Natural killer cell treated with Interleukin-12 subunit alpha and Interleukin-12 subunit beta and Interleukin-15 and Interleukin-18, amount 100 ng/mL, for 72 hours (primary cell): ENCODE measurements around the gene RAB41. TPM values are rescaled to one million over a fixed set of nuclear protein-coding genes. Genes with fewer than 3 reads are reported as not detected.
"Not testable (repeated sequence)": the region's sequence is repeated elsewhere in the genome, so short reads cannot be mapped to it uniquely, and the experiment has no call there.

Experiments used
- ATAC-seq, 2 donors: fragments of 150-1000 bp; cut with Tn5 transposase in 1 of 2; sonication (Bioruptor Pico), chemical (Tn5 transposase) in 1 of 2; 2 replicates each; pipeline ENCODE4 v1.10.0; 2021
- DNase-seq: peaks from one replicate; pipeline ENCODE4 v3.0.0; 2022; ENCODE audit warnings: low spot score
- H3K27ac Mint-ChIP-seq, 2 donors: 1 replicate in 1 of 2; 2 replicates in 1 of 2; pipeline ENCODE4 v1.8.0; 2022; ENCODE audit warnings: mixed read lengths in 2 of 2, mild to moderate bottlenecking in 1 of 2, moderate library complexity in 1 of 2
- H3K27me3 Mint-ChIP-seq, 2 donors: 1 replicate in 1 of 2; 2 replicates in 1 of 2; pipeline ENCODE4 v1.8.0; 2022; ENCODE audit warnings: mixed read lengths in 2 of 2
- H3K36me3 Mint-ChIP-seq: one replicate; pipeline ENCODE4 v1.8.0; 2022; ENCODE audit warnings: mixed read lengths
- H3K4me1 Mint-ChIP-seq, 2 donors: 1 replicate in 1 of 2; 2 replicates in 1 of 2; pipeline ENCODE4 v1.8.0; 2022; ENCODE audit warnings: low read depth in 2 of 2, mixed read lengths in 2 of 2, mild to moderate bottlenecking in 1 of 2
- H3K4me3 Mint-ChIP-seq: one replicate; pipeline ENCODE4 v1.8.0; 2022; ENCODE audit warnings: mixed read lengths
- H3K9me3 Mint-ChIP-seq: 2 replicates; pipeline ENCODE4 v1.8.0; 2022; ENCODE audit warnings: mixed read lengths
- total RNA-seq, 2 donors: library from RNA; stranded (reverse); gene quantifications; one replicate each; pipeline ENCODE4 v1.2.3, GENCODE V29; 2022

Gene RAB41
- total RNA-seq, 2 donors from 2014 or later: not detected

- ATAC-seq (no peak), DNase-seq (no peak)
- H3K27me3 Mint-ChIP-seq: peaks cover 0 to 11% of the 10 kb centered on the region in 2 donors
These were observed 18.9 kb upstream of the RAB41 start for GRCh38 chrX:70262952-70263567.

GRCh38 chrX:70264784-70265183 lies 17.2 kb upstream of the RAB41 start:
- no peaks in the 10 kb centered on the region for H3K36me3 Mint-ChIP-seq
- ATAC-seq (no peak), DNase-seq (no peak)
- H3K27ac Mint-ChIP-seq: no peak overlapping the region
- H3K9me3 Mint-ChIP-seq: no peaks in the 10 kb centered on the region
- no peak overlapping the region for H3K4me3 Mint-ChIP-seq
- H3K27me3 Mint-ChIP-seq: peaks cover 0 to 13% of the 10 kb centered on the region in 2 donors
- H3K4me1 Mint-ChIP-seq: no peaks in the 10 kb centered on the region

More at GRCh38 chrX:70262952-70263567, 18.9 kb upstream of the RAB41 start:
- no peaks in the 10 kb centered on the region for H3K4me1 Mint-ChIP-seq
- H3K36me3 Mint-ChIP-seq: no peaks in the 10 kb centered on the region
- H3K9me3 Mint-ChIP-seq: no peaks in the 10 kb centered on the region
- no peak overlapping the region for H3K27ac Mint-ChIP-seq
- no peak overlapping the region for H3K4me3 Mint-ChIP-seq

- Mint-ChIP-seq H3K27ac (no peak within 1 kb of the TSS), H3K27me3 (peaks cover 0 to 19% of the 10 kb centered on the region in 2 donors), H3K9me3 (no peaks in the 10 kb centered on the region), H3K4me1 (no peaks in the 10 kb centered on the region), H3K4me3 (no peak within 1 kb of the TSS), H3K36me3 (no peaks in the 10 kb centered on the region)
- DNase-seq (no peak), ATAC-seq (no peak)
These were observed 13.9 kb upstream of the RAB41 start, which contains the start of gene ARR3 for GRCh38 chrX:70268034-70268433. Gene ARR3, plus strand, starts transcription at chrX:70268334. Its CDS starts 1,052 bp downstream, at chrX:70269386.

- ATAC-seq, DNase-seq, H3K4me3 Mint-ChIP-seq, H3K27ac Mint-ChIP-seq, H3K4me1 Mint-ChIP-seq, H3K9me3 Mint-ChIP-seq, H3K36me3 Mint-ChIP-seq: not testable (repeated sequence)
- peaks cover 0 to 15% of the 10 kb centered on the region in 2 donors for H3K27me3 Mint-ChIP-seq
These were observed 7.9 kb upstream of the RAB41 start for GRCh38 chrX:70274029-70274428.

DNA sequence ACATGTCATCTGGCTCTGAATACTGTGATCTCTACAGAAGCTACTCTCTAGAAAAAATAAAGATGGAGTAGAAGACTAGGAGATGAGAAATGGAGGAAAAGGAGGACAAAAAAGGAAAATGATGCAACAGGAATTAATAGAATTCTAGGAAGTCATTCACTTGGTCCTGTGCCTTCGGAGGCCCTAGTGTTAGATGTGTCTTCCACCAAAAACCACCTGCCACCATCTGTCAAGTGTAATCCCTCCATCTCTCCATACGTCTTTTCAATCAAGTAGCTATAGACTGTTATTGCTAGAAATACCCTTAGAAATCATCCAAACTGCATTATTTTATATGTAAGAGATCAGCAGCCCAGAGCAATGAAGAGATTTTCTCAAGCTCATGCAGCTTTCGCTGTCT lies 2.9 kb upstream of the RAB41 start:
- peaks cover 0 to 3% of the 10 kb centered on the region in 2 donors for H3K27me3 Mint-ChIP-seq
- no peaks in the 10 kb centered on the region for H3K9me3 Mint-ChIP-seq
- DNase-seq (no peak), ATAC-seq (no peak)
- H3K4me1 Mint-ChIP-seq: no peaks in the 10 kb centered on the region
- H3K36me3 Mint-ChIP-seq: no peaks in the 10 kb centered on the region
- no peak overlapping the region for H3K4me3 Mint-ChIP-seq
- no peak overlapping the region for H3K27ac Mint-ChIP-seq

DNA sequence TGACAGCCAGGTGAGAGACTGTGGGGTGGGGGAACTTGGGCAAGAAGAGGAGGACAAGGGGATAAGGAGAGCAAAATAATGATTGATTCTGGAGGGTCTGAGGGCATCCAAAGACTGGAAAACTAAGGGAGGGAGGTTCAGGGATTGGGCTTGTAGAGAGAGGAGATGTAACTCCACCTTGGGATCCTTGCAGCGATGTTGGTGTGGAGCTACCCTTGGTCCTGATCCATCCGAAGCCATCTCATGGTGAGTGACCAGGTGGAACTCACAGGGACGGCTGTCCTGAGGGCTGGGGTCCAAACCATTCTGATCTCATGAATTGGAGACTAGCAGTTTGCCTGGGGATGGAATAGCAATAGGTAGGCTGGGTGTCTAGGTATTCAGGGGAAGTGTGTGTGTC lies 1.4 kb upstream of the RAB41 start:
- Mint-ChIP-seq H3K9me3 (no peaks in the 10 kb centered on the region), H3K36me3 (peaks cover 6% of the 10 kb centered on the region), H3K4me1 (peaks cover 0 to 5% of the 10 kb centered on the region in 2 donors), H3K27me3 (peaks cover 0 to 3% of the 10 kb centered on the region in 2 donors), H3K27ac (no peak overlapping the region), H3K4me3 (no peak overlapping the region)
- DNase-seq: no peak
- no peak for ATAC-seq

GRCh38 chrX:70289168-70289792 lies 7.3 kb downstream of the RAB41 start:
- DNase-seq: no peak

DNA sequence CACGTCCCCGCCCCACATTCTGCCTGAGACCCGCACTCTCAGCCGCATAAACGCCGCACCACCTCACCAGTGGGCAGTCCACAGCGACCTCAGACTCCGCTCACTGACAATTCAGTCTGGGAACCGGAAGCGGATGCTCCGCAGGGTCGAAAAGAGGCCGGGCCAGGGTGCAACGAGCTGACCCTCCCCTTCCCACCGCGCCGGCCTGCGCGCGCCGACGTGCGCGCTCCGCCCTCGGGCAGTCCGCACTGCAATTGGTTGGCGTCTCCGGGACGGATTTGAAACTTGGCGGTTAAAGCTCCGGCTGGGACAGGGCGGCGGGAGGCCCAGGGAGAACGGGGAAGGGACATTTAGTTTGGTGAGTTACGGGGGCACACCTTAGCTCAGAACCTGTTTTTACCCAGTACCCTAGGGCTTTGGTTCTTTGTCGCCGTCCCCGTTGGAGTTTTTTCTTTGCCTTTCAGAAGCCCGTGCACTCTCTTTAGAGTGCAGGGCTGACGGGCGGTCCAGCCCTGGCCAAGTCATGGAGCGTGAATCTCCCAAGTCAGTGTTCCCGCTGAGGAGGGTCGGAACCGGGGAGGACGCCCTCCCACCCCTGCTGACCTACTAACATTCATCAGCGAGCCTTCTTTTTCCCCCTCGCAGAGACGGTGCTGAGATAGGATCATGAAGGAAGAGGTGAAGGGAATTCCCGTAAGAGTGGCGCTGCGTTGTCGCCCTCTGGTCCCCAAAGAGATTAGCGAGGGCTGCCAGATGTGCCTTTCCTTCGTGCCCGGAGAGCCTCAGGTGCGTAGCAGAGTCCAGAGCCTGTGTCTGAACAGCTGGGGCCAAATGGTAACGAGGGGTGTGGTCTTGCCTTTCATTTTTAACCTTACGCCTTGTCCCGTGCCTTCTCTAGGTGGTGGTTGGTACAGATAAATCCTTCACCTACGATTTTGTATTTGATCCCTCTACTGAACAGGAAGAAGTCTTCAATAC lies 8.1 kb downstream of the RAB41 start, which contains the start of the genes KIF4A and PDZD11:
Gene KIF4A (plus strand): TSS at position 312 of the 978 bp plus-strand sequence. CDS start 355 bp downstream, at position 667.
Gene PDZD11 (minus strand): TSS at position 135 of the 978 bp plus-strand sequence. CDS start 586 bp downstream, outside the sequence.
- H3K27me3 Mint-ChIP-seq: peaks cover 0 to 2% of the 10 kb centered on the region in 2 donors
- peak within 1 kb of the TSS; percentile 60 to 81 for H3K27ac Mint-ChIP-seq
- peak within 1 kb of the TSS; percentile 84 for H3K4me3 Mint-ChIP-seq
- DNase-seq: peak; percentile 89
- no peaks in the 10 kb centered on the region for H3K9me3 Mint-ChIP-seq
- peaks cover under 1% of the 10 kb centered on the region for H3K36me3 Mint-ChIP-seq
- peak; percentile 99 to 100 for ATAC-seq
- peaks cover under 1 to 6% of the 10 kb centered on the region in 2 donors for H3K4me1 Mint-ChIP-seq

More at GRCh38 chrX:70289168-70289792, 7.3 kb downstream of the RAB41 start:
- ATAC-seq: no peak
- Mint-ChIP-seq H3K9me3 (no peaks in the 10 kb centered on the region), H3K27me3 (peaks cover 0 to 2% of the 10 kb centered on the region in 2 donors), H3K4me1 (peaks cover 5 to 6% of the 10 kb centered on the region in 2 donors), H3K27ac (peak overlapping the region; percentile 60 to 81), H3K4me3 (peak overlapping the region; percentile 84), H3K36me3 (peaks cover 6% of the 10 kb centered on the region)

DNA sequence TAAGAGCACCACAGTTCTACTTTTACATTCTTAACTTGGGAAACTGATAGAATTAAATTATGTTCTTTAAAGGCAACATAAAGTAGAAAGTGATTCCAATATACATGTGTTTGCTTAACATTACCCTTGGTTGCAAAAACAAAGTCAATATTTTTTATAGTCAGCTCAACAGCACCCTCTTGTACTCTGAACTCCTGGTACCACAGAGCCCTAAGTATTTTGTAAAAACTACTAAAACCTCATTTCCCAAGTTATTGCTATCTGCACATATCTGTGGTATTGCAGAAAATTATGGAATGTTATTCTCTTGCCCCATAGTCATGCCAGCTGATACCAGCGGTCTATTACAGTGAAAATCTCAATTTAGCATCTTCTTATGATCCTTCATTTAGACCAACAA lies 10.8 kb downstream of the RAB41 start:
- Mint-ChIP-seq H3K27ac (no peak overlapping the region), H3K27me3 (no peaks in the 10 kb centered on the region), H3K4me1 (peaks cover 0 to 3% of the 10 kb centered on the region in 2 donors), H3K9me3 (no peaks in the 10 kb centered on the region), H3K36me3 (no peaks in the 10 kb centered on the region), H3K4me3 (peak overlapping the region; percentile 12)
- ATAC-seq (no peak), DNase-seq (no peak)

DNA sequence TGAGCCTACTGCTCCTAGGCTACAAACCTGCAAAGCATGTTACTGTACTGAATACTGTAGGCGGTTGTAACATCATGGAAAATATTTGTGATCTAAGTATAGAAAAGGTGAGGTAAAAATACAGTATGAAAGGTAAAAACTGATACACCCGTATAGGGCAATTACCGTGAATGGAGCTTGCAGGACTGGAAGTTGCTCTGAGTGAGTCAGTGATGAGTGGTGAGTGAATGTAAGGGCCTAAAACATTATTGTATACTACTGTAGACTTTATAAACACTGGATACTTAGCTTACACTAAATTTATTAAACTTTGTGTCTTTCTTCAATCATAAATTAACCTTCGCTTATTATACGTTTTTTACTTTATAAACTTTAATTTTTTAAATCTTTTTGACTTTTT lies 11.6 kb downstream of the RAB41 start:
- Mint-ChIP-seq H3K9me3 (no peaks in the 10 kb centered on the region), H3K4me1 (peaks cover 0 to 3% of the 10 kb centered on the region in 2 donors), H3K36me3 (no peaks in the 10 kb centered on the region), H3K27me3 (no peaks in the 10 kb centered on the region), H3K4me3 (no peak overlapping the region), H3K27ac (no peak overlapping the region)
- DNase-seq (no peak), ATAC-seq (no peak)

- ATAC-seq (no peak), DNase-seq (no peak)
- Mint-ChIP-seq H3K4me1 (no peaks in the 10 kb centered on the region), H3K9me3 (no peaks in the 10 kb centered on the region), H3K27ac (no peak overlapping the region), H3K36me3 (no peaks in the 10 kb centered on the region), H3K27me3 (no peaks in the 10 kb centered on the region), H3K4me3 (no peak overlapping the region)
These were observed 19.7 kb downstream of the RAB41 start for GRCh38 chrX:70301716-70302115.

DNA sequence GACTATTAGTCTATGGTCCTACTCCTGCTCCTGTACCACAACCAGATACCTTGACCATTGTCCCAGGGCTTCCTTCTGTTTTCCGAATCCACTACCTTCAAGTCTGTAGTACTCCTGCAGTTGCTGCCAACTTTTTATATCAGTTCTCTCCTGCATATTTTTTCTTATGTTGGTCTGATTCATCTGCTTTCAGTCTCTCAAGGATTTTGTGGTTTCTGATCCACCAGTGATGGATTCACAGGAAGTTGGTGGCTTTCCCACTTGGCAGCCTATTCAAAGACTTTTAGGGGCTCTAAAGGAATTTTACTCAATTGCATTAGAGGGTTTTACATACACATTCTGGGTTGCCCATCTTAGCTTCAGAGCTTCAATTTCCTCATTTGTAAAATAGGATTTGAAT lies 31.5 kb downstream of the RAB41 start:
- no peak overlapping the region for H3K27ac Mint-ChIP-seq
- no peaks in the 10 kb centered on the region for H3K36me3 Mint-ChIP-seq
- H3K4me1 Mint-ChIP-seq: peaks cover 0 to 5% of the 10 kb centered on the region in 2 donors
- DNase-seq: no peak
- H3K27me3 Mint-ChIP-seq: no peaks in the 10 kb centered on the region
- no peak overlapping the region for H3K4me3 Mint-ChIP-seq
- H3K9me3 Mint-ChIP-seq: no peaks in the 10 kb centered on the region
- ATAC-seq: no peak

DNA sequence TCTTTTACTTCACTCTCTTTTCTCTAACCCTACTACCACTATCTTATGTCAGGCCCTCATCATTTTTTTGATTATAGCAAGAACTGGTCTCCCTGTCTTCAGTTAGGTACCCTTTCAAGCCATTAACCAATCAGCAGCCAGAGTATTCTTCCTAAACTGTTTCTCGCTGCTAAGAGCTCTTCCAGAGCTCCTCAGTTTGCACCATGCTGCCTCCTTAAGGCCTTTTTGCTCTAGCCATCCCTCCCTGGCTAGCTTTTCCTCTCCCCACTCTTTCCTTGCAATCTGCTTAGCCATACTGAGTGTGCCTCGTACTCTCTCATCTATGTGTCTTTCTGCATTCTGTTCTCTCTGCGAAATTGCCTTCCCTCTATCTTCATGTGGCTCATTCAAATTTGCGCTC lies 40.8 kb downstream of the RAB41 start:
- H3K4me3 Mint-ChIP-seq: no peak overlapping the region
- no peaks in the 10 kb centered on the region for H3K9me3 Mint-ChIP-seq
- no peak overlapping the region for H3K27ac Mint-ChIP-seq
- peaks cover 0 to 16% of the 10 kb centered on the region in 2 donors for H3K27me3 Mint-ChIP-seq
- H3K36me3 Mint-ChIP-seq: no peaks in the 10 kb centered on the region
- no peak for DNase-seq
- no peaks in the 10 kb centered on the region for H3K4me1 Mint-ChIP-seq
- no peak for ATAC-seq
